GM23248 (cell line): ENCODE data around the gene KMT2A. TPM values are rescaled to one million over a fixed set of nuclear protein-coding genes. Genes with fewer than 3 reads are reported as not detected.
A peak's percentile ranks its signal among the peaks of the same experiment; 100 is the strongest.

ENCODE experiments used
- DNase-seq: peaks from one replicate; pipeline ENCODE4 v3.0.0-alpha.2; 2015
- H2AFZ ChIP-seq: fragments of 200-600 bp; sonication (generic); 2 replicates; pipeline ENCODE4 v1.6.1; 2016; ENCODE audit warnings: antibody characterized with exemption
- H3F3A ChIP-seq: fragments of 200-600 bp; sonication (generic); 2 replicates; pipeline ENCODE4 v1.6.1; 2016; ENCODE audit warnings: mild to moderate bottlenecking, antibody characterized with exemption, mixed run types; ENCODE audit not compliant: insufficient read depth
- H3K27ac ChIP-seq: fragments of 200-600 bp; sonication (generic); 2 replicates; pipeline ENCODE4 v1.5.1; 2016; ENCODE audit warnings: mild to moderate bottlenecking
- H3K27me3 ChIP-seq: fragments of 200-600 bp; sonication (generic); replicated peaks from 2 replicates; pipeline ENCODE4 v1.6.1; 2016; ENCODE audit warnings: mild to moderate bottlenecking; ENCODE audit not compliant: insufficient read depth
- H3K36me3 ChIP-seq: fragments of 200-600 bp; sonication (generic); 2 replicates; pipeline ENCODE4 v1.6.1; 2016; ENCODE audit warnings: low read depth, mild to moderate bottlenecking
- H3K4me1 ChIP-seq: fragments of 200-600 bp; sonication (generic); 2 replicates; pipeline ENCODE4 v1.6.1; 2016; ENCODE audit warnings: mild to moderate bottlenecking; ENCODE audit not compliant: insufficient read depth
- H3K4me2 ChIP-seq: fragments of 200-600 bp; sonication (generic); one replicate; pipeline ENCODE4 v1.6.1; 2016; ENCODE audit warnings: mild to moderate bottlenecking; ENCODE audit not compliant: unreplicated experiment
- H3K4me3 ChIP-seq: fragments of 200-600 bp; sonication (generic); 2 replicates; pipeline ENCODE4 v1.5.1; 2016; ENCODE audit warnings: mild to moderate bottlenecking
- H3K79me2 ChIP-seq: fragments of 200-600 bp; sonication (generic); 2 replicates; pipeline ENCODE4 v1.6.1; 2016; ENCODE audit warnings: mild to moderate bottlenecking; ENCODE audit not compliant: insufficient read depth
- H3K9ac ChIP-seq: fragments of 200-600 bp; sonication (generic); 2 replicates; pipeline ENCODE4 v1.6.1; 2016; ENCODE audit warnings: mild to moderate bottlenecking
- H3K9me2 ChIP-seq: fragments of 200-600 bp; sonication (generic); 2 replicates; pipeline ENCODE4 v1.6.1; 2016; ENCODE audit warnings: mixed run types, mild to moderate bottlenecking, moderate library complexity; ENCODE audit not compliant: insufficient read depth
- H3K9me3 ChIP-seq: fragments of 200-600 bp; sonication (generic); one replicate; pipeline ENCODE4 v1.6.1; 2017; ENCODE audit warnings: low read depth
- H4K20me1 ChIP-seq: fragments of 200-600 bp; sonication (generic); 2 replicates; pipeline ENCODE4 v1.6.0; 2016; ENCODE audit not compliant: insufficient read depth
- EZH2 ChIP-seq: fragments of 200-600 bp; sonication (generic); IDR thresholded peaks from 2 replicates; pipeline ENCODE4 v1.6.1; 2018; ENCODE audit warnings: antibody characterized with exemption, mild to moderate bottlenecking; ENCODE audit not compliant: insufficient read depth, poor library complexity, severe bottlenecking
- EZH2phosphoT487 ChIP-seq: fragments of 200-600 bp; sonication (generic); IDR thresholded peaks from 2 replicates; pipeline ENCODE4 v1.6.1; 2018; ENCODE audit warnings: antibody characterized with exemption, moderate library complexity, mild to moderate bottlenecking, low read depth; ENCODE audit not compliant: insufficient read depth
- WGBS, 2 experiments: methylation state at CpG; one replicate each; pipeline ENCODE4 v1.1.6; 2015 to 2017; ENCODE audit warnings: low lambda C conversion rate in 2 of 2, low coverage in 1 of 2; ENCODE audit errors: missing lambda C conversion rate in 2 of 2; 5-methylcytosine and 5-hydroxymethylcytosine counted together
- in situ Hi-C: fragments of 300-500 bp; cut with MboI; formaldehyde crosslinking; loops from 2 replicates; pipeline ENCODE4 v1.15.0; 2020
- polyA plus RNA-seq: library from polyadenylated mRNA; unstranded; fragments of >200 nt; fragmentation: Nextera tagmentation; extraction: Ambion mirVana; gene quantifications from 2 replicates; pipeline ENCODE4 v1.2.1, GENCODE V29; 2016
- total RNA-seq: library from RNA; depleted of rRNA; stranded (reverse); fragments of >200 nt; shearing (Covaris generic); gene quantifications from 2 replicates; pipeline ENCODE4 v1.2.3, GENCODE V29; 2014

KMT2A gene
- total and polyA plus RNA-seq, 2 experiments from 2014 or later, result 7.6 to 19.1 TPM

DNA sequence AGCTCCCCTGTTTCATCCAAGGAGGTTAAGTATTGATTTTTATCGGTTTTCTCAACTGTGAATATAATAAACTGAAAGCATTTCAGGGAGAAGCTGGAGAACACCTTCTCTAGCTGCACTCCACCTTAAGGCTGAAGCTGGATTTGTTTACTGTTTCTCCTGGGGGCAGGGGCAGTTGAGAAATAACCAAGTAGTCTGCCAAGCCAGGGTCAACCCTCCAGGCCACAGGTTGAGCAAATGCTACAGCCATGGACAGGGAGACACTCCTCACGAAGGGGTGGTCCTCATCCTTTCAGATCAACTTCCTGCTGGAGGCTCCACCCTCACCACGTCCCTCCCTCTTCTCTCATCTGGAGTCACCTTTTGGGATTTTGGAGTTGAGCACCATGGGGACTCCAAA is 90.8 kb downstream of the KMT2A start, which contains the start of gene TTC36:
Gene TTC36 (plus strand): TSS at position 366 of the 400 bp plus-strand sequence. CDS start 21 bp downstream, at position 387.
- Histone ChIP-seq H2AFZ (no peak within 1 kb of the TSS), H3K4me1 (no peaks in the 10 kb centered on the region), H3K79me2 (no peaks in the 10 kb centered on the region), H3K36me3 (peaks cover 5% of the 10 kb centered on the region; the same call in 1 of the 2 replicates), H4K20me1 (no peaks in the 10 kb centered on the region), H3K9ac (no peak within 1 kb of the TSS), H3K9me2 (no peaks in the 10 kb centered on the region), H3K27me3 (no peaks in the 10 kb centered on the region), H3K27ac (no peak within 1 kb of the TSS), H3K4me3 (no peak within 1 kb of the TSS), H3K4me2 (no peak within 1 kb of the TSS), H3F3A (0 out of 2 replicates have a peak, but pooled peaks cover 3% of the 10 kb centered on the region), H3K9me3 (no peaks in the 10 kb centered on the region)
- in situ Hi-C loops, result no loop called here
- TF ChIP-seq EZH2phosphoT487 (no peak), EZH2 (no peak)
- DNase-seq, result no peak
- 65 to 76% methylated on average over 3 of the region's 3 CpGs for WGBS, 2 experiments

DNA sequence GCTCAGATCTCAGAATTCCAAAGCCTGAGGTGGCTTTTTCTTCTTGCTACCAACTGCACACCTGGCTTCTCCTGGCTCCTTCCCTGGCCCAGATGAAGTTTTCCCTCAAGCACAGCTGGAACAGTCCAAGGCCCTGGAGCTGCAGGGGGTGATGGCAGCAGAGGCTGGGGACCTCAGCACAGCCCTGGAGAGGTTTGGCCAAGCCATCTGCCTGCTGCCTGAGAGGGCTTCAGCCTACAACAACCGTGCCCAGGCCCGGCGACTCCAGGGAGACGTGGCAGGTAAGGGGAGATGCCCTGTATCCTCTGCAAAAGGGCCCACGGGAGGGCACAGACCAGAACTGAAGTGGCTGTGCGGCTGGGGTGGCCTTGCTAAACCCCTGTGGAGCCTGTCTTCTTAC is 92.2 kb downstream of the KMT2A start:
- Histone ChIP-seq H3K9me3 (no peaks in the 10 kb centered on the region), H3K4me3 (no peak overlapping the region), H3K9me2 (no peaks in the 10 kb centered on the region), H3K27ac (no peak overlapping the region), H3K9ac (no peak overlapping the region), H2AFZ (no peak overlapping the region), H4K20me1 (no peaks in the 10 kb centered on the region), H3F3A (no peaks in the 10 kb centered on the region), H3K4me2 (no peak overlapping the region), H3K4me1 (no peaks in the 10 kb centered on the region), H3K27me3 (no peaks in the 10 kb centered on the region), H3K79me2 (no peaks in the 10 kb centered on the region), H3K36me3 (no peaks in the 10 kb centered on the region)
- in situ Hi-C loops, result no loop called here
- 83 to 87% methylated on average over 6 of the region's 6 CpGs for WGBS, 2 experiments
- no peak for TF ChIP-seq EZH2phosphoT487
- no peak for TF ChIP-seq EZH2
- DNase-seq, result no peak

GRCh38 chr11:118529584-118530175 is 93.4 kb downstream of the KMT2A start:
- H4K20me1 ChIP-seq, result no peaks in the 10 kb centered on the region
- 42 to 46% methylated on average over 5 of the region's 5 CpGs for WGBS, 2 experiments
- DNase-seq, result no peak
- no peaks in the 10 kb centered on the region for H3K4me1 ChIP-seq
- H2AFZ ChIP-seq, result no peak overlapping the region
- H3K4me3 ChIP-seq, result peak overlapping the region; percentile 74
- no peak overlapping the region for H3K27ac ChIP-seq
- H3K36me3 ChIP-seq, result no peaks in the 10 kb centered on the region
- H3K79me2 ChIP-seq, result no peaks in the 10 kb centered on the region
- H3K9me2 ChIP-seq, result no peaks in the 10 kb centered on the region
- H3F3A ChIP-seq, result no peaks in the 10 kb centered on the region
- peak overlapping the region; percentile 55 for H3K4me2 ChIP-seq
- in situ Hi-C loops, result no loop called here
- H3K27me3 ChIP-seq, result no peaks in the 10 kb centered on the region
- TF ChIP-seq EZH2phosphoT487, result no peak
- TF ChIP-seq EZH2, result no peak
- H3K9me3 ChIP-seq, result no peaks in the 10 kb centered on the region
- H3K9ac ChIP-seq, result no peak overlapping the region

GRCh38 chr11:118530180-118530682 is 93.9 kb downstream of the KMT2A start:
- Histone ChIP-seq H3K4me3 (peak overlapping the region; percentile 74), H3K36me3 (no peaks in the 10 kb centered on the region), H3K9me3 (no peaks in the 10 kb centered on the region), H2AFZ (peak overlapping the region; percentile 84), H3K9me2 (no peaks in the 10 kb centered on the region), H3K4me1 (no peaks in the 10 kb centered on the region), H3F3A (no peaks in the 10 kb centered on the region), H3K4me2 (peak overlapping the region; percentile 55), H3K27ac (no peak overlapping the region), H3K79me2 (no peaks in the 10 kb centered on the region), H3K9ac (peak overlapping the region; percentile 56), H4K20me1 (no peaks in the 10 kb centered on the region), H3K27me3 (no peaks in the 10 kb centered on the region)
- TF ChIP-seq EZH2 (no peak), EZH2phosphoT487 (no peak)
- peak; percentile 46 for DNase-seq
- 4 to 5% methylated on average over 30 to 31 of the region's 31 CpGs for WGBS, 2 experiments
- in situ Hi-C loops, result no loop called here
